GM20431 (cell line): ENCODE measurements around the gene ADGRG2.

Experiments used
- in situ Hi-C: fragments of 300-500 bp; cut with MseI, MboI; formaldehyde crosslinking; loops from one replicate; pipeline ENCODE4 v1.15.0; 2020; ENCODE audit warnings: low sequenced_read_pairs; ENCODE audit not compliant: unreplicated experiment

The ADGRG2 gene

GRCh38 chrX:18964901-18965300 is 157.4 kb downstream of the ADGRG2 start:
- in situ Hi-C loops, result no loop called here

DNA sequence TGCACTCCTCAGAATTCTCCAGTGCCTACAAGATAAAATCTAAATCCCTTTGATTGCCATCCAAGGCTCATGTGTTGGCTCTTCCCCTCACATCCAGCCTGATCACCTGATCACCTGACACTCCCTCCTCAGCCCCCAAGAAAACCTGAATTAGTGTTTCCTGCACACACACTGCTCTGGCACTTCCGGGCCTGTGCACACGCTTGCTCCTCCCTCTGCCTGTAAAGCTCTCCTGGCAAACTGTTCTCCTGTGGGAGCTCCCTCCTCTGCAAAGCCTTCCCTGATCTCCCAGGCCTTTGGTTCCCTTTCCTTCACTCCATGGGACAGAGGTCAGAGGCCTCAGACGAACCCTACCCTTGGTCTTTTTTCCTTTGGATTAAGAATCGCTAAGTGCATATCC is 158.2 kb downstream of the ADGRG2 start:
- in situ Hi-C loops, result no loop called here

- in situ Hi-C loops, result no loop called here
Observed at GRCh38 chrX:18962329-18962728, 159.9 kb downstream of the ADGRG2 start.

- in situ Hi-C loops, result no loop called here
Observed at GRCh38 chrX:18961686-18962085, 160.6 kb downstream of the ADGRG2 start.

GRCh38 chrX:18956303-18957032 is 165.8 kb downstream of the ADGRG2 start:
- in situ Hi-C loops, result no loop called here

DNA sequence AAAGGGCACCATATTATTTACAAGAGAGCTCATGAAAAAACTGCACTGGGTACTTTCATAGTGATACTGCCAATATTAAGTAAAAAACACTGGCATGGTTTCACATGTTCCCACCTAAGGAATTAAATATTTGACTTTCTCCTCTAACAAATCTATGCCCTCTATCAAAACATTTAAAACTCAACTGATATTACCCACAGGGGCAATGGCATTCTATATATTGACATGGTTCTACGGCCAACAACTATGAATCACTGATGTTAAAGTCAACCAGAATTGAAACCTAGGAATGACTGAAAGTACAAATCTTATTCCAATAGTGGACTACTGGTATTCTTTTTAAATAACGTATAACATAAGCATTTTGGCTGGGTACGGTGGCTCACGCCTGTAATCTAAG is 166.6 kb downstream of the ADGRG2 start:
- in situ Hi-C loops, result no loop called here

DNA sequence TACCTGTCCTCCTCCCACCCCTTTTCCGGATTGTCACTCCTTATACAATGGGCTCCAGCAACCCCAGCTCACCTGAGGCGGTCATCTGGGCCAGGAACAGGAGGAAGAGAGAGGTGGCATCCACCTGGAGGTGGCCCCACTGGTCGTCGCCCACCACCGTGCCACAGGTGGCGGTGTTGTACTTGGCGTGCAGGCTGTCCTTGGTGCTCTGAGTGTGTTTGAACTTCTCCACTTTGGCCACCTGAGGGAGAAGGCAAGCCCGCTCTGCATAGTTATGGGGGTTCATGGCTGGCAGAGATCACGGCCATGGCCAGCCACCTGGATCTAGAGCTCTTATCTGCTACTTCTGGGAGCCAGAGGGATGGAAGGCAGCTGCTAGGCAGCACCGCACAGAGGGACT is 171.2 kb downstream of the ADGRG2 start:
- in situ Hi-C loops, result no loop called here

DNA sequence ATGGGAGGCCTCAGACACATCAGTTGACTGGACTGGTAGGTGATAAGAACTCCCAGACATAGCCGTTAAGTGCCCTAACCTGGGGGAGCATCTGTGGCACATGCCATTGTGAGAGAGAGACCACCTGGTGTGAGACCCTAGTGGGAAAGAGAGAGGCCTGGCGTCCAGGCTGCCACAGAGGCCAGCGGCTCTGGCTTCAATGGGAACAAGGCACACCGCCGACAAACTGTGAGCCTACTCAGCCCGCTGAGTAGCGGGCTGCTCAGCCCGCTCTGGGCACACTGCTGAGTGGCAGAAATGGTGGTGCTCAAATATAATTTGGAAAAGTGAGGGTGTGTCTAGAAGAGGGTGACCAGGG is 172.3 kb downstream of the ADGRG2 start:
- in situ Hi-C loops, result no loop called here

DNA sequence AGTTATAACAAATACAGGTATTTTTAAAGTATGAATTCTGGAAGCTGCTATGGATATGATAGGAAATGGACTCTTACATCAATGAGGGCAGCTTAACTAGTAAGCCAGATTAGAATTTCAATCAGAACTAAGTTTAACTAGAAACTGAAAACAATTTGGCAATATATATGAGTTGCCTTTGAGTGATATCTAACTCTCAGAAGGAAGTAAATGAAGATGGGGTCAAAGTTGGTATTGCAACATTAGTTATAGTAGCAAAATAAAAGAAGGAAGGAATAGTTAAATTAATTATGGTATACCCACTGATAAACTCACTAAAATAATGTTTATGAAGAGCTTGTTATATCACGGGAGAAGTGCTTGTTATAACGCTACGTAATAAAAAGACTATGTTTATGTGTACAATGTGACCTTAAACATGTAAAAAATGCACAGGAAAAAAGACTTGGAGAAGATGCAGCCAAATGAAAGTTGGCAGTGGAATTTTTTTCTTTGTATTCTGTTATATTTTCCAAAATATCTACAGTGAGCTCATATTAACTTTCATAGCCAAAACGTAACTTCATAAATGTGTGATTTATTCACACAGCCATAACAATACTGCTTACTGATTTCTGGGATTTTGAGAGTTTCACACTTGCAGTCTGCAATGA is 172.9 kb downstream of the ADGRG2 start:
- in situ Hi-C loops, result no loop called here

- in situ Hi-C loops, result no loop called here
Observed at GRCh38 chrX:18946611-18947010, 175.7 kb downstream of the ADGRG2 start.

GRCh38 chrX:18946157-18946556 is 176.1 kb downstream of the ADGRG2 start:
- in situ Hi-C loops, result no loop called here

GRCh38 chrX:18945483-18945882 is 176.8 kb downstream of the ADGRG2 start:
- in situ Hi-C loops, result no loop called here

DNA sequence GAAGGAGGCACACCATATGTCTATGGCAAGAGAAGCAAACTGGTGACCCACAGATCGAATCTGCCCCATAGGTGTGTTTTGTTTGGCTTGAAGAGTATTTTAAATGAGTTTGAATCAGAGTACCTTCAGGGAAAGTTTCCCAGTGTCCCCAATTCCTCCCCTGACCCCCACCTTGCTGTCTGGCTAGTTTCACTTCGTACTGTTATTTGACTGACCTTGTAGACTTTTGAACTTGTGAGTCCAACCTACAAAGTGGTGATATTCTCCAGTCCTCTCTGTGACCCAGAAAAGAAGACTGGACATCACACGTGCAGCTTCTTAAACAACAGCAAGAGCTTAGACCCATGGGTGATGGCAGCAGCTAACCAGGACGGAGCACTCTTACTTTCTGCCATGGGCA is 177.8 kb downstream of the ADGRG2 start:
- in situ Hi-C loops, result no loop called here

- in situ Hi-C loops, result no loop called here
Observed at GRCh38 chrX:18941896-18942295, 180.4 kb downstream of the ADGRG2 start.
